RWPE2 (cell line): ENCODE results near the gene RNF6.
A peak's percentile ranks its signal among the peaks of the same experiment; 100 is the strongest.
"Not testable (repeated sequence)": the region's sequence is repeated elsewhere in the genome, so short reads cannot be mapped to it uniquely, and the experiment has no call there.

Source experiments
- ATAC-seq: fragments of 200-7000 bp; cut with Tn5 transposase; 3 replicates; pipeline ENCODE4 v1.9.1; 2021; ENCODE audit warnings: low read depth
- DNase-seq: peaks from one replicate; pipeline ENCODE4 v3.0.0-alpha.2; 2020; ENCODE audit warnings: low spot score
- H3K27ac ChIP-seq: fragments of 450-650 bp; 2 replicates; pipeline ENCODE4 v1.5.1; 2017; ENCODE audit warnings: mild to moderate bottlenecking; ENCODE audit not compliant: poor library complexity, severe bottlenecking
- H3K27me3 ChIP-seq: fragments of 250-450 bp; sonication (Bioruptor Pico); 2 replicates; pipeline ENCODE4 v1.5.1; 2021; ENCODE audit warnings: mild to moderate bottlenecking, moderate library complexity; ENCODE audit not compliant: insufficient read depth, poor library complexity, severe bottlenecking
- H3K36me3 ChIP-seq: fragments of 250-450 bp; sonication (Bioruptor Pico); 2 replicates; pipeline ENCODE4 v1.5.1; 2020; ENCODE audit warnings: low read depth, mild to moderate bottlenecking, moderate library complexity
- H3K4me1 ChIP-seq: fragments of 250-450 bp; sonication (Bioruptor Pico); 2 replicates; pipeline ENCODE4 v1.5.1; 2021; ENCODE audit warnings: mild to moderate bottlenecking, moderate library complexity; ENCODE audit not compliant: insufficient read depth, poor library complexity, severe bottlenecking
- H3K4me3 ChIP-seq: fragments of 250-450 bp; sonication (Bioruptor Pico); 2 replicates; pipeline ENCODE4 v1.5.1; 2021; ENCODE audit warnings: mild to moderate bottlenecking, moderate library complexity; ENCODE audit not compliant: severe bottlenecking
- H3K9me3 ChIP-seq: fragments of 250-450 bp; sonication (Bioruptor Pico); 2 replicates; pipeline ENCODE4 v1.5.1; 2021; ENCODE audit warnings: mild to moderate bottlenecking, moderate library complexity; ENCODE audit not compliant: severe bottlenecking
- CTCF ChIP-seq: fragments of 450-650 bp; IDR thresholded peaks from one replicate; pipeline ENCODE4 v1.5.1; 2017; ENCODE audit warnings: mild to moderate bottlenecking, moderate library complexity; ENCODE audit not compliant: poor library complexity, severe bottlenecking

Gene RNF6

GRCh38 chr13:26253787-26254582 is 31.9 kb upstream of the RNF6 start, which contains the start of gene CDK8:
Gene CDK8, plus strand, starts transcription at chr13:26254129. Its CDS starts 513 bp downstream, at chr13:26254642.
- Histone ChIP-seq H3K9me3 (no peaks in the 10 kb centered on the region), H3K4me3 (peak within 1 kb of the TSS; percentile 96), H3K36me3 (no peaks in the 10 kb centered on the region), H3K27ac (peak within 1 kb of the TSS; percentile 49), H3K27me3 (no peaks in the 10 kb centered on the region), H3K4me1 (peaks cover 13% of the 10 kb centered on the region)
- TF ChIP-seq CTCF = no peak
- peak; percentile 88 for ATAC-seq
- peak; percentile 86 for DNase-seq

- no peaks in the 10 kb centered on the region for H3K36me3 ChIP-seq
- peak overlapping the region; percentile 49 for H3K27ac ChIP-seq
- no peaks in the 10 kb centered on the region for H3K27me3 ChIP-seq
- no peak for ATAC-seq
- TF ChIP-seq CTCF = no peak
- H3K9me3 ChIP-seq = no peaks in the 10 kb centered on the region
- DNase-seq = no peak
- H3K4me3 ChIP-seq = peak overlapping the region; percentile 96
- peaks cover 13% of the 10 kb centered on the region for H3K4me1 ChIP-seq
These were observed 31.2 kb upstream of the RNF6 start for GRCh38 chr13:26253262-26253786.

- DNase-seq, H3K4me3 ChIP-seq, H3K27ac ChIP-seq, H3K27me3 ChIP-seq, ATAC-seq, H3K9me3 ChIP-seq, H3K36me3 ChIP-seq: not testable (repeated sequence)
- H3K4me1 ChIP-seq = peaks cover 12% of the 10 kb centered on the region
These were observed 29.9 kb upstream of the RNF6 start for GRCh38 chr13:26252006-26252405.

GRCh38 chr13:26249551-26249950 is 27.4 kb upstream of the RNF6 start:
- no peaks in the 10 kb centered on the region for H3K27me3 ChIP-seq
- no peaks in the 10 kb centered on the region for H3K9me3 ChIP-seq
- ATAC-seq = no peak
- H3K36me3 ChIP-seq = no peaks in the 10 kb centered on the region
- H3K4me1 ChIP-seq = no peaks in the 10 kb centered on the region
- DNase-seq = no peak
- H3K27ac ChIP-seq = no peak overlapping the region
- no peak for TF ChIP-seq CTCF
- H3K4me3 ChIP-seq = no peak overlapping the region

GRCh38 chr13:26247608-26248007 is 25.5 kb upstream of the RNF6 start:
- H3K36me3 ChIP-seq = no peaks in the 10 kb centered on the region
- H3K4me3 ChIP-seq = no peak overlapping the region
- no peaks in the 10 kb centered on the region for H3K9me3 ChIP-seq
- ATAC-seq = no peak
- TF ChIP-seq CTCF = no peak
- DNase-seq = no peak
- no peaks in the 10 kb centered on the region for H3K4me1 ChIP-seq
- H3K27ac ChIP-seq = no peak overlapping the region
- no peaks in the 10 kb centered on the region for H3K27me3 ChIP-seq
